GM21786 (cell line): ENCODE results near the gene COL23A1.
"Not testable (repeated sequence)": the region's sequence is repeated elsewhere in the genome, so short reads cannot be mapped to it uniquely, and the experiment has no call there.

Experiments used
- ATAC-seq: cut with Tn5 transposase; IDR thresholded peaks from one replicate; pipeline ENCODE4 v1.9.1; 2021; ENCODE audit not compliant: unreplicated experiment

Gene COL23A1

GRCh38 chr5:178312880-178313282 is 277.3 kb downstream of the COL23A1 start:
- no peak for ATAC-seq

- ATAC-seq, result no peak
Observed at GRCh38 chr5:178310130-178310865, 279.9 kb downstream of the COL23A1 start.

- no peak for ATAC-seq
Observed at GRCh38 chr5:178309271-178310013, 280.8 kb downstream of the COL23A1 start.

GRCh38 chr5:178308541-178309092 is 281.6 kb downstream of the COL23A1 start:
- no peak for ATAC-seq

- ATAC-seq, result no peak
Observed at GRCh38 chr5:178307267-178308045, 282.7 kb downstream of the COL23A1 start.

GRCh38 chr5:178306430-178307225 is 283.6 kb downstream of the COL23A1 start:
- ATAC-seq, result no peak

- ATAC-seq, result no peak
Observed at GRCh38 chr5:178305801-178306200, 284.4 kb downstream of the COL23A1 start.

- ATAC-seq, result no peak
Observed at GRCh38 chr5:178304761-178305645, 285.2 kb downstream of the COL23A1 start.

- ATAC-seq, result no peak
Observed at GRCh38 chr5:178304016-178304415, 286.2 kb downstream of the COL23A1 start.

GRCh38 chr5:178302321-178302720 is 287.9 kb downstream of the COL23A1 start:
- ATAC-seq, result not testable (repeated sequence)

GRCh38 chr5:178301641-178302040 is 288.6 kb downstream of the COL23A1 start:
- no peak for ATAC-seq

- ATAC-seq, result no peak
Observed at GRCh38 chr5:178298283-178298807, 291.8 kb downstream of the COL23A1 start.

- ATAC-seq, result no peak
Observed at GRCh38 chr5:178297751-178298150, 292.4 kb downstream of the COL23A1 start.

GRCh38 chr5:178296066-178296465 is 294.1 kb downstream of the COL23A1 start:
- ATAC-seq, result no peak

- ATAC-seq, result no peak
Observed at GRCh38 chr5:178295589-178295988, 294.6 kb downstream of the COL23A1 start.

- ATAC-seq, result no peak
Observed at GRCh38 chr5:178293815-178294214, 296.4 kb downstream of the COL23A1 start.

GRCh38 chr5:178293400-178293799 is 296.8 kb downstream of the COL23A1 start:
- ATAC-seq, result no peak

- ATAC-seq, result no peak
Observed at GRCh38 chr5:178292826-178293205, 297.4 kb downstream of the COL23A1 start.
